Right lobe of liver (tissue), 6 donors: ENCODE data around the gene VAV2. TPM values are rescaled to one million over a fixed set of nuclear protein-coding genes. Genes with fewer than 3 reads are reported as not detected.

Experiments
- ATAC-seq, 4 donors: fragments of 200-7000 bp; cut with Tn5 transposase; one replicate each; pipeline ENCODE4 v1.9.1; 2020; ENCODE audit warnings: mild to moderate bottlenecking in 4 of 4, moderate library complexity in 4 of 4
- DNase-seq, 3 donors: peaks; one replicate each; pipeline ENCODE4 v3.0.0-alpha.2; 2020
- H3K27ac ChIP-seq, 3 donors: fragments of 200-600 bp; one replicate each; pipeline ENCODE4 v1.8.0; 2022
- H3K27me3 ChIP-seq, 2 donors: fragments of 200-600 bp; one replicate each; pipeline ENCODE4 v1.8.0; 2022
- H3K36me3 ChIP-seq, 4 donors: fragments of 200-600 bp; sonication (generic) in 1 of 4; one replicate each; pipeline versions ENCODE4 v1.5.1 to v1.8.0; 2017 to 2022; ENCODE audit warnings: control low read depth in 1 of 4
- H3K4me1 ChIP-seq, 4 donors: fragments of 200-600 bp; sonication (generic) in 1 of 4; one replicate each; pipeline versions ENCODE4 v1.5.1 to v1.8.0; 2017 to 2022; ENCODE audit warnings: control low read depth in 1 of 4
- H3K4me3 ChIP-seq, 3 donors: fragments of 200-600 bp; one replicate each; pipeline ENCODE4 v1.8.0; 2022
- H3K9me3 ChIP-seq, 4 donors: fragments of 200-600 bp; sonication (generic) in 1 of 4; one replicate each; pipeline versions ENCODE4 v1.5.1 to v1.8.0; 2017 to 2022; ENCODE audit warnings: control low read depth in 1 of 4
- CTCF ChIP-seq, 4 donors: fragments of 200-600 bp in 3 of 4; fragments of 450-650 bp in 1 of 4; IDR thresholded peaks; one replicate each; pipeline versions ENCODE4 v1.5.1 to v1.8.0; 2016 to 2022; ENCODE audit warnings: antibody characterized with exemption in 4 of 4, mild to moderate bottlenecking in 2 of 4
- POLR2A ChIP-seq: fragments of 450-650 bp; IDR thresholded peaks from one replicate; pipeline ENCODE4 v1.6.1; 2017; ENCODE audit warnings: antibody characterized with exemption, mild to moderate bottlenecking
- WGBS: methylation state at CpG from one replicate; pipeline ENCODE4 v1.1.6; 2018; ENCODE audit warnings: low coverage, low lambda C conversion rate; ENCODE audit not compliant: insufficient coverage; ENCODE audit errors: missing lambda C conversion rate; 5-methylcytosine and 5-hydroxymethylcytosine counted together
- intact Hi-C, 2 donors: fragments of 100-400 bp; cut with DNase I; formaldehyde crosslinking; loops; one replicate each; pipeline versions ENCODE4 v1.11.2 to v1.14.1; 2022
- total RNA-seq, 6 experiments: library from RNA; depleted of rRNA in 2 of 6; stranded (reverse); fragments of >200 nt in 2 of 6; fragmentation: NEBNext Ultra II Directional in 3 of 6; extraction: Animal tissue kit (Norgen Biotek cat#: 25700) in 3 of 6; gene quantifications; one replicate each; pipeline versions ENCODE4 v1.1.0 to v1.2.4, GENCODE V29; 2016 to 2023
- donor health status: DM: no; HTN: yes; CAD: no.
- donor health status: DM: no; HTN: no; CAD: no.
- donor health status: DM: no; HTN: no; CAD: no.
- donor health status: DM: no; HTN: yes; CAD: no.
- donor health status: DM: no; HTN: yes; CAD: no.

The VAV2 gene
- total RNA-seq, 6 experiments from 2014 or later: 30.1 to 44.3 (median 34.9) TPM

- H3K27me3 ChIP-seq: no peaks in the 10 kb centered on the region
- TF ChIP-seq POLR2A (no peak), CTCF (IDR thresholded peaks at IDR 0.05) (no peak)
- H3K27ac ChIP-seq: no peak overlapping the region
- H3K36me3 ChIP-seq: peaks cover 0 to 23% (median 4%) of the 10 kb centered on the region in 4 donors
- ATAC-seq: no peak
- DNase-seq: peak in 2 of 3 donors; percentile 29 to 40
- WGBS: 100% methylated on average over 1 of the region's 4 CpGs
- peaks cover 0 to 24% (median 4%) of the 10 kb centered on the region in 4 donors for H3K4me1 ChIP-seq
- intact Hi-C loops: loop anchor here in 1 of 2 donors (10.0 kb wide), 1 partner anchor 209 kb away; the partner anchor contains the start of gene MYMK
- H3K9me3 ChIP-seq: no peaks in the 10 kb centered on the region
- no peak overlapping the region for H3K4me3 ChIP-seq
These were observed 258.7 kb downstream of the VAV2 start for GRCh38 chr9:133733421-133733795.

GRCh38 chr9:133732639-133733408 lies 259.3 kb downstream of the VAV2 start:
- Histone ChIP-seq H3K4me3 (no peak overlapping the region), H3K27me3 (no peaks in the 10 kb centered on the region), H3K4me1 (peaks cover 0 to 24% (median 4%) of the 10 kb centered on the region in 4 donors), H3K36me3 (peaks cover 0 to 29% (median 6%) of the 10 kb centered on the region in 4 donors), H3K27ac (no peak overlapping the region), H3K9me3 (no peaks in the 10 kb centered on the region)
- intact Hi-C loops: loop anchor here in 1 of 2 donors (10.0 kb wide), 1 partner anchor 208 kb away; the partner anchor contains the start of gene MYMK
- no peak for TF ChIP-seq CTCF (IDR thresholded peaks at IDR 0.05)
- no peak for TF ChIP-seq POLR2A
- DNase-seq: peak in 2 of 3 donors; percentile 35 to 40
- ATAC-seq: no peak
- 64% methylated on average over 8 of the region's 10 CpGs for WGBS

- peak; percentile 59 to 91 (median 73) for ATAC-seq
- peak in 2 of 3 donors; percentile 67 to 74 for DNase-seq
- 60% methylated on average over 1 of the region's 30 CpGs for WGBS
These were observed 260.1 kb downstream of the VAV2 start for GRCh38 chr9:133731876-133732638.

More at GRCh38 chr9:133731876-133732638, 260.1 kb downstream of the VAV2 start:
- H3K36me3 ChIP-seq: peaks cover 0 to 37% (median 10%) of the 10 kb centered on the region in 4 donors
- peaks cover 0 to 18% (median 3%) of the 10 kb centered on the region in 4 donors for H3K4me1 ChIP-seq
- H3K27ac ChIP-seq: no peak overlapping the region
- H3K4me3 ChIP-seq: no peak overlapping the region
- H3K9me3 ChIP-seq: no peaks in the 10 kb centered on the region
- no peaks in the 10 kb centered on the region for H3K27me3 ChIP-seq
- TF ChIP-seq POLR2A: no peak
- no peak for TF ChIP-seq CTCF (IDR thresholded peaks at IDR 0.05)
- intact Hi-C loops: loop anchor here in 1 of 2 donors (10.0 kb wide), 1 partner anchor 207 kb away; the partner anchor contains the start of gene MYMK
